NCI-H2107 treated with DMSO at 0.1 percent for 48 hours (cell line): ENCODE data around the gene CHD3.

Experiments
- DNase-seq: peaks from one replicate; lab custom pipeline; 2025; ENCODE audit not compliant: unreplicated experiment; lab: John Stamatoyannopoulos, UW

The CHD3 gene

DNA sequence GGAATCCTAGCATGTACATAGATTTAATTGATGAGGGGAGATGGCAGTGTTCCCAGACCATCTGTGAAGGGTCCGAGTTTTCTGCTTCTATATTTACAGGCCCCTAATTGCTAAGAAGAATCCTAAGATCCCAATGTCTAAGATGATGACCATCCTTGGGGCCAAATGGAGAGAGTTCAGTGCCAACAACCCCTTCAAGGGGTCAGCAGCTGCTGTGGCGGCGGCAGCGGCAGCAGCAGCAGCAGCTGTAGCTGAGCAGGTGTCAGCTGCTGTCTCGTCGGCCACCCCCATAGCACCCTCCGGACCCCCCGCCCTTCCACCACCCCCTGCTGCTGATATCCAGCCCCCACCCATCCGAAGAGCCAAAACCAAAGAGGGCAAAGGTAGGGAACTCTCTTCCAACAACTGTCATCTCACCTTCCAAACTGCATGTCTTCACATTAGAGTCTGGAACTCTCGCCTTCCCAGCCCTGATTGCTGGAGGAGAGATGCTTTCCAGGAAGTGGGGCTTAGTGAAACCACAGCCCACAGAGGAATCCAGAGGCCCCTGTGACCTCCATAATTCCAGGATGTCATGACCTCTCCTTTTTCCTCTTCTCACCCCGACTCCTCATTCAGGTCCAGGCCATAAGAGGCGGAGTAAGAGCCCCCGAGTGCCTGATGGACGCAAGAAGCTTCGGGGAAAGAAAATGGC, 4.7 kb downstream of the CHD3 start:
- DNase-seq, result no peak

DNA sequence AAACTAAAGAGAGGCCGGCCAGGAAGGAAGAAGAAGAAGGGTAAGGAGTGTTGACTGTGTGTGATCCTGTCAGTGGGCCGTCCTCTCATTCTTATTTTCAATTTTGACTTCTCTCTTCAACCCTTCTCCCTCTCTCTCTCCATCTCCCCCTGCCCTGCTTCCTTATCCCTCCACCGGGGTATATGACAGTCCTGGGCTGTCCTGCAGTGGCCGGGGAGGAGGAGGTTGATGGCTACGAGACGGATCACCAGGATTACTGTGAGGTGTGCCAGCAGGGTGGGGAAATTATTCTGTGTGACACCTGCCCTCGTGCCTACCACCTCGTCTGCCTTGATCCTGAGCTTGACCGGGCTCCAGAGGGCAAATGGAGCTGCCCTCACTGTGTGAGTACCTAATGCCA, 5.6 kb downstream of the CHD3 start:
- no peak for DNase-seq

DNA sequence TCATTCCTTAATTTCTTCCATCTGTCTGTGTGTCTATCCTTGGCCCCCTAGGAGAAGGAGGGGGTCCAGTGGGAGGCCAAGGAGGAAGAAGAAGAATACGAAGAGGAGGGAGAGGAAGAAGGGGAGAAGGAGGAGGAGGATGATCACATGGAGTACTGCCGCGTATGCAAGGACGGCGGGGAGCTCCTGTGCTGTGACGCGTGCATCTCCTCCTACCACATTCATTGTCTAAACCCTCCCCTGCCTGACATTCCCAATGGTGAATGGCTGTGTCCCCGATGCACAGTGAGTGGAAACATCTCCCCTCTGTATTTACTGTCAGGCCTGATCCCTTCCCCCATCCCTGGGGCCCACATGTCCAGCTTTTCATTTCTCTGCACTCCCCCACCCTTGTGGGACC, 6.3 kb downstream of the CHD3 start:
- no peak for DNase-seq

DNA sequence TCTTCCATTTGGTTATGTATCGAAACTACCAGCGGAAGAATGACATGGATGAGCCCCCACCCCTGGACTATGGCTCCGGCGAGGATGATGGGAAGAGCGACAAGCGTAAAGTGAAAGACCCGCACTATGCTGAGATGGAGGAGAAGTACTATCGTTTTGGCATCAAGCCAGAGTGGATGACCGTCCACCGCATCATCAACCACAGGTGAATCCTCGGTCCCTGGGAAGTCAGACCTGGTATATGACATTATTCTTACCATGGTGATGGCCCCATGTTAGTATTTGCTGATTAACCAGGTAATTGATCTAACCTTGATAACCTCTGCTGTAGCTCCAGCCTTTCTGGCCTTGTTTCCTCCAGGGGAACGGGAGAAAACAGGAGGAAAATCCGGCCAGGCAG, 8.5 kb downstream of the CHD3 start:
- no peak for DNase-seq

DNA sequence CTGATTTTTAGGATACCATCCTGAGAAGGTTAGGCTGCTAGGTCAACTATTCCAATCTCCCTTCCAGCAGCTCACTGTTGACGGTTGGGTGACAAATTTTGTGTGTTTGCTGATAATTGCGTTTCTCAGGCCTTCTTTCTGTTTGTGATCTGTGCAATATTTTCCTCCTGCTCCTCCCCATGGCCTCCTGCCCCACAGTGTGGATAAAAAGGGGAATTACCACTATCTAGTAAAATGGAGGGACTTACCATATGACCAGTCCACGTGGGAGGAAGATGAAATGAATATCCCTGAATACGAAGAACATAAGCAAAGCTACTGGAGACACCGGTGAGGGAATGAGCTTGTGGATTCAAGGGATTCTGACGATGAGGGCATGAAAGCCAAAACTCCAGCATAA, 9.2 kb downstream of the CHD3 start:
- no peak for DNase-seq

DNA sequence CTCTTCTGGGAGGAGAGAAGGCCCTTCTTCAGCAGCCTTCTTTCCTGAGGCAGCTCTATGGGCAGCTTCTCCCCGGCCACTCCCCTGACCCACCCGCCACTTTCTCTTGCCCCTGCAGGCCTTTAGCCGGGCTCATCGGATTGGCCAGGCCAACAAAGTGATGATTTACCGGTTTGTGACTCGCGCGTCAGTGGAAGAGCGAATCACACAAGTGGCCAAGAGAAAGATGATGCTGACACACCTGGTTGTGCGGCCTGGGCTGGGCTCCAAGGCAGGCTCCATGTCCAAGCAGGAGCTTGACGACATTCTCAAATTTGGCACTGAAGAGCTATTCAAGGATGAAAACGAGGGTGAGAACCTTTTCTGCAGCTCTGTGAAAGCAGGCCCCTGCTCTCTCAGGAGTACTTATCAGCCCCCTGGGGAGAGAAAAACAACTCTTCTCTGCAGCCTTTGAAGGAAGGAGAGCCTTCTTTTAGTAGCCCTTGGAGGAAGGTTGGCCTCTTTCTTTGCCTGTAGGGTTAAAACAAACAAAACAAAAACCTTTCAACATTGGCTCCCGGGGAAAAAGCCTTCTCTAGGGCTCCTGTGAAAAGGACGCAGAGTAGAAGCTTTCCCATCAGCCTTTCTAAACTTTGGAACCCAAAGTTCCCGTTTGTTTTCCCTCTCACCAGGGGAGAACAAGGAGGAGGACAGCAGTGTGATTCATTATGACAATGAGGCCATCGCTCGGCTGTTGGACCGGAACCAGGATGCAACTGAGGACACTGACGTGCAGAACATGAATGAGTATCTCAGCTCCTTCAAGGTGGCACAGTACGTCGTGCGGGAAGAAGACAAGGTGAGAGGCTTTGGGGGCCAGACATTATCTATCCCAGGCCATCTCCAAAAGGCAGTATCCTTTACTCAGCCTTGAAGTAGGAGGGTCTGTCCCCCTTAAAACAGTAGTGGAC, 14.8 kb downstream of the CHD3 start:
- DNase-seq, result no peak

DNA sequence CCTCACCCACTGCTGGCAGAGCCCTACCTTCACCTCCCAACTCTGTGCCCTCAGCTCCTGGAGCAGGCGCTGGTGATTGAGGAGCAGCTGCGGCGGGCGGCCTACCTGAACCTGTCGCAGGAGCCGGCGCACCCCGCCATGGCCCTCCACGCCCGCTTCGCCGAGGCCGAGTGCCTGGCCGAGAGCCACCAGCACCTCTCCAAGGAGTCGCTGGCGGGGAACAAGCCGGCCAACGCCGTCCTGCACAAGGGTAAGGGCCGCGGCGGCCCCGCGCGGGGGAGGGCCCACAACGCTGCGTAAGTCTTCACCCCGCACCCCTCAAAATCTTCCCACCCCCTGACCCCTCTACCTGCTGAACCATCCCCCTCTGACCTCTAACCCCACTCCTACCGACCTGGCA, 20.5 kb downstream of the CHD3 start:
- DNase-seq, result no peak

DNA sequence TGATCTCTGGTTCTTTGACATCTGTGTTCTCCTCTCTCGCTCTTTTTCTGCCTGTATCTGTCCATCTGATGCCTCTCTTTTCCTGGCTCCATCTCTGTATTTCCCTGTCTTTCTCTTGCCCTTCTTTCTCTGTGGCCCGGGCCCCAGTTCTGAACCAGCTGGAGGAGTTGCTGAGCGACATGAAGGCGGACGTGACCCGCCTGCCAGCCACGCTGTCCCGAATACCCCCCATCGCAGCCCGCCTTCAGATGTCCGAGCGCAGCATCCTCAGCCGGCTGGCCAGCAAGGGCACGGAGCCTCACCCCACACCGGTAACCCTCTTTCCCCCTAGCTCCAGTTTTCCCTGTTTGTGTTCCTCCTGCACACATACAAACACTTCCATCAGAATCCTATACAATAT, 21.7 kb downstream of the CHD3 start:
- no peak for DNase-seq

DNA sequence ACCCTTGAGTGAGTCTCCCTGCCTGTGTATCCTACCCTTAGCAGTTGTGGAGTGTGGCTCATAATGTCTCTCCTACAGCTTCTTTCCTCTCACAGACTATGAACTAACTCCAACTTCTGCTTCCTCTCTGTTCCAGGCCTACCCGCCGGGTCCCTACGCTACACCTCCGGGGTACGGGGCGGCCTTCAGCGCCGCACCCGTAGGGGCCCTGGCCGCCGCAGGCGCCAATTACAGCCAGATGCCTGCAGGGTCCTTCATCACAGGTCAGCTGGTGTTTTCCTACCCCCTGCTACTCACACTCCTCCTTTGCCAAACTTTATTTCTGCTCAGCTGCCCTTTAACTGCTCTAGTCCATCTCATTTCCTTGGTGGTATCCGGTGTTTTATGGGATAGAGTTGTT, 22.1 kb downstream of the CHD3 start:
- no peak for DNase-seq

DNA sequence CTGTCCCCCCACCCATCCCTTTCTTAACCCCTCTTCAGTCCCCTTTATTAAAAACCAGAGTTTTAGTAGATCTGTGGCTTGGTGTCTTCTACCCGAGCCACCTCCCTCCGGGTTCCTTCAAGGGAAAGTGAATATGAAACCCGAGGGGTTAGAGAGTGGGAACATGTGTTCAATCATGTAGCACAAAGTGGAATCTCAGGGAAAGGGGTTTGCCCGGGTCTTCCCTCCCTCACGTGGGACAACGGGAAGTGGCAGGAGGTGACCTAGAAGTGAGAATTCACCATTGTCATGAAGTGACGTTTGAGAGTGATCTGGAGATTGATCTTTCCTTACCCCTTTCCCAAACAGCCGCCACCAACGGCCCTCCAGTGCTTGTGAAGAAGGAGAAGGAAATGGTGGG, 22.5 kb downstream of the CHD3 start:
- no peak for DNase-seq

DNA sequence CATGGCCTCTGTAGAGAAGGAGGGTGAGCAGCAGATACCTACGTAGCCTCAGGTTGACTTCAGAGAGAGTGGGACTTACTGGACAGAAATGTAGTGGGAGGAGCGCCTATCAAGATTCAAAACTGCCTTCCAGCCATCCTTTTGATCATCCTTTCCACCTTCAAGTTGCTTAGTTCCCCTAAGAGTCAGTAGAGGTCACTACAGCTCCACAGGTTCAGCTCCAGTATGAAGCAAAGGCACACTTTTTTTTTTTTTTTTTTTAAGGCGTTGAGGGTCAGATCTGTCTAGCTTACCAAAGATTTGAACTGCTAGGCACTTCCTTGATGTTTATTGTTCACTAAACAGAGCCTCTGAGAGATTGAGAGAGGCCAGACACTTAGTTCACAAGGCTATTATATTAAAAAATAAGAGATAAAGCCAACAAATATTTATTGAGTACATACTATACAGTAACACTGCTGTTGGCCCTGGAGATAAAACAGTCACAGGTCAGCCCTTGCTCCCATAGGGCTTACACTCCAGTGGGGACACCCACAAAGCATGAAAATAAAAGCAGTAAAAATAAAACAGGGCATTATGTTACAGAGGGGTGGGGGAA, 24.4 kb downstream of the CHD3 start:
- peak; percentile 16 for DNase-seq

DNA sequence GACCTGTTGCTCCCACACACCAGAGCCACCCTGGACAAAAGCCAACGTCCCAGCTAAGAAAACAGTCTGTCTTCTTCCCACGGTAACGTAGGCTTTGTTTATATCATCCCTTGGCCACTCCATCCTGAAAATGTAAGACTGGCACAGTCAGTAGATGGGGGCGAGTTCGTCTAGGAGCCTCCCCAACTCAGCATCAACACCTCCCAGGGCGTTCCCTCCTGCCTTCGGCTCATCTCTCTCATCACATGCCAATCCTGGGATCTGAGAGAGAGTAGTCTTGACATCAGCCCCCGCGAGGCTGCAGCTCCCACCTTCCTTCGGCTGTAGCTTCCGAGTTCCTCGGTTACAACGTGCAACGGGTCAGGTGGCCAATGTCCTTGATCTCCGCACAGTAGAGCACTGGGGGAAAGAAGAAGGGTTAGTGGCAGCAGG, 26.6 kb downstream of the CHD3 start:
- no peak for DNase-seq

DNA sequence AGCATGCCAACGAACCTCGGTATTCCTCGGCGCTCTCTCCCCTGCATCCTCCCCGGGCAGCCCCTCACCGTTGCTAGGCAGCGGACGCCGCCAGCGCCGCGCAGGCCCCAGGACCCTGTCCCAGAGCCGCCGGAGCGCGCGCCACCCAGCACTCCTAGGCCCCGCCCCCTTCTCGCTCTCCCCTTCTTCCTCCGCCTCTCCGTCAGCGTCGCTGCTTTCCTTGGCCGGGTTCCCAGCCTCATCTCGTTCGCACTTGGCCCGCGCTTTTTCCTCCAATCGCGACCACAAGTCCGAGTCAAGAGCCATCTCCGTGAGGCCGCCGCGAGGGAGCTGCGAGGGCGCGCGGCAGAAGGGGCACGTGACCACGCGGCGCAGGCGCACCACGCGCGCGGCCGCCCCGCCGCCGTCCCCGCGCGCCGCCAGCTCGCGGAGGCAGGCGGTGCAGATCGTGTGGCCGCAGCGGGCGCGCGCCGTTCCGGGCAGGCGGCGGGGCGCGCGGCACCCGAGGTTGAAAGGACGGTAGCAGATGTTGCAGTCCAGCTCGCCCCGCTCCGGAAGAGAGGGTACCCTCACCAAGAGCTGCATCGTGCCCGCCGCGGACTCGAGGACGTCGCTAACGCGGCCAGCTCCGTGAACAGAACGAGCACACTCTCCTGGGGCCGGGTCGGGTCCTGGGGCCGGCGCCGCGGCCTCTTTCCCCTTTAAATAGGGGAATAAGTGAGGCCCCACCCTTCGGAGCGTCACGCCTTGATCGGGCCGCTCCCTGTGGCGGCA, 27.2 kb downstream of the CHD3 start, which contains the start of gene RNF227:
Gene RNF227 (minus strand): TSS at position 679 of the 774 bp plus-strand sequence. CDS start 94 bp downstream, at position 585.
- DNase-seq, result peak; percentile 87

DNA sequence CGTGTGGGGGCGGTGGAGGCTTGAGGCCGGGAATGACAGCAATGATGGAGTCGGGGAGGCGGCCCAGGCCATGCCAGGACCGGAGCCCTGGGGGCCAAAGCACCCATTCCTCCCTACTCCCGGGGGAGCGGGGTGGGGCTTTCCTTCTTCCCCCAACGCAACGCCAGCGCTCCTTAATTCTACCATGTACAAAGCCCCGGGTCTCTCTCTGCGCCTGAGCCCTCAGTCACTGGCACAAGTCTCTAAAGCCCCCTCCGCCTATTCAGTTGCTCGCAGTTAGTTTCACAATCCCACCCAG, 27.7 kb downstream of the CHD3 start:
- DNase-seq, result no peak

DNA sequence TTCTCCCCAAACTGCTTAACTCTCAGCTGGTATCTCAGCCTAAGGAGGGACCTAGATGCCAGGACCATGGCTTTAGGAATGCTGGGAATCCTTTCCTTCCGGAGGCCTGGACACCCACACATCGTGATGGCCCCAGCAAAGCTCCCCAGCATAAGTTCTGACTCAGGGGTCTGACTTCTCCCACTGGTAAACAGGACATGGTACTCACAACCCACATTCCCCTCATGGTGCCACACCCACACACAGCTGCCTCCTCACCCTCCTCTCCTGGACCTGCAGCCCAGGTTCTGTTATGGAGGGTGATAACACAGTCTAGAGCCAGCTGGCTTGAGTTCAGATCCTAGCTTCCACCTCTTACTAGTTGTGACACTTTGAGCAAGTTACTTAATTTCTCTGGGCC, 28.2 kb downstream of the CHD3 start:
- DNase-seq, result no peak

DNA sequence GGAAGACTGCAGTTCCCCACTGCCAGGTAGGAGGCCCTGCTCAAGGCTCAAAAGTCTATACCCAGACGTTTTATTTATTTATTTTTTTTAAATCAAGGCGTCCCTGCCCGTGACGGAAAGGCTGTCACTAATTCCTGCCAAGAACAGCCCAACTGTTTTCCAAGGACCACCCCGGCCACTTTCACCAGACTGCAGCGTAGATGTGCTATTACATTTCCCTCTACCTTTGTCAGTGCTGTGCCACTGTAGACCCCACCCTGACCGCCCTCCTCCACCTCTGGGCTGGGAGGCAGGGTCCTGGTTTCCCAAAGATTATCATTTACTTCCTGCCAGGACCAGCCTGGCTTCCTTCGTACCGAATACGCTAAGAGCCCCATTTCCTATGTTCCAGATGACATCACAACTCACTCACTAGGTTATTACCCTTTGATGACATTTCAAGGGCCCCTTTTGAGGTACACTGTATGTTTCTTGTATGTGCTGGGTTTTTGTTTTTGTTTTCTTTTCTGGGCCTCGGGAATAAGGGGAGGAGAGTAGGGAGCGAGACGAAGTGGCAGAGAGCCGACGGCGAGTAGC, 33.8 kb downstream of the CHD3 start:
- no peak for DNase-seq

DNA sequence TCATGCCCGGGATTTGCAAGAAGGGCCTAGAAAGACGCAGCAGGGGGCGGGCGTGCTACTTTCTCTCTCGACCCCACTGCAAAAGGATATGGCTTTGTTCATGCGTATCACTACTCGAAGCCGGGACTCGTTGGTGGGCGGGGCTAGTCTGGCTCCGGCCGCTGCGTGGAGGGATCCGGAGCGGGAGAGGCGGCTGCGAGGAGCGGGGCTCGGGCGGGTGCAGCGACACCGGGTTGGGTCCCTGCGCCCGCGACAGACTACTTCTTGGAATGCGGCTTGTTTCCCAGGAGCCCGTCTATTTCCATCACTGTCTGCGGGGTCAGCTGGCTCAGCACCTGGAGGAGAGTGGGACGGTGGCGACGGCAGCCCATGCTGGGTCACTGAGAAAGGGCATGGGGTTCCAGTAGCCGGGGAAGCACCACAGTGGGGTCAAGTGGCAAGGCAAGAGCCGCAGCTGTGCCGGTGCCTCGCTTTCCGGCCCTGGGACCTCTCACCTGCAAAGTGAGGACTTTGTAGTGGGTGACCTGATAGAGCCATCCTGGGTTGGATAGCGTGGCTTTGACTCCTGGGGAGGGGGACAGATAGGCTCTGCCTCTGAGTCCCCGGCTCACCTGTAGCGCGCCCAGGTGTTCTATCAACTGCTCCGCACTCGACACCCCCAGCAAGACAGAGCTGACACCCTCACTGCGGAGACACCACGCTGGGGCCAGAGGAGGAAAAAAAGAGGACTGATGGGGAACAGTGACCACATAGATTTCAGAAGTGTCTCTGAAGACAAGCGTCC, 34.4 kb downstream of the CHD3 start:
- DNase-seq, result no peak

DNA sequence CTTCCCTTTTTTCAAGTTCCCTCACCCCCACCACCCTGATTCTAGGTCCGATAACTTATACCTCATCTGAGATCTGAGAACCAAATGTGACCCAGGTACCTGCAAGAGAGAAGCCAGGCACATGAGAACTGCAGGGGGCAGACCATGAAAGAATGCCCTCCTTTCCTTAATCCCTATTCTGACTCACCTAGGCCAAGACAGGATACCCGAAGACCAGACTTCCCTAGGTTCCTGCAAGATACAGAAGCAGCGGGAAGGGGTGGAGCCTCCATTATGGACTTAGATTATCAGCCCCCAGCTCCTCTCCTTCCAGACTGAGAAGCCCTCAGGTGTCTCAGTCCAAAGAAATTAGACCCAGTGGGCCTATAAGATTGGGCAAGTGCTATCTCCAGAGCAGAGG, 39.0 kb downstream of the CHD3 start:
- no peak for DNase-seq

DNA sequence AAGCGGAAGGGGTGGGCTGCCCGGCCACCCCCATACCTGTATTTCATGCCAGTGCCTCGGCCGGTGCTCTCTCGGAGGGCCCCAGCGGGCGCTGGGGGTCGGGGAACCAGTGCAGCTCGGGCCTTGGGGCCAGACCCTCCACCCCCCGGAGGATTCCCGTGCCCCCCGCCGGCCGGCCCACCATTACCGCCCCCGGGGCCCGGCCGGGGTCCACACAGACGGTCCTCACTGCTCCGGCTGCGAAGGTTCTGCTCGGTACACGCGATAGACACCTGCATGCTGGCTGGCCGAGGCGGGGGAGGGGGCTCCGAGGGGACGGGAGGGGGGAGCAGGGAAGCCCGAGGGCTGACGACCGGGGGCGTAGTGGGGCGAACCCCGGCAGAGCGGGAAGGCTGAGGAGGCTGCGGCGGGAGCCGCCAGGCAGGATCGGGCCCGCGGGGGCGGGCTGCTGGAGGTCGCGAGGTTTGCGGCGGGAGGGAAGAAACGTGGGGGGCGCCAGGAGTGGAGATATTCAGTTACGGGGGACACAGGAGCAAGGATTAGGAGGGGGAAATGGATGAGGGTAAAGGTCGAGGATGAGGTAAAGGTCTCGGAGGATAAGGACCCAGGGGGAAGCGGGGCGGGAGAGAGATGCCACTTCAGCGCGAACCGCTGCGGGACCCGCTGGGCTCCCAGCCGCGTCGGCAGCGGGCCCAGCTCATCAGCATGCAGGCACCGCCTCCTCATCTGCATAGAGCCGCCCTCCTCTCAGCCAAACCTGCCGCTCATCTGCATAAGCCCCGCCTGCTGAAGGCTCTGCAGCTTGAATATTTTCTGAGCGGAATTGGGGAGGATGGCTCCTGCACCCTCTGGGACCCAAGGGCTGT, 40.8 kb downstream of the CHD3 start, which contains the start of gene KCNAB3:
Gene KCNAB3 (minus strand): TSS at position 699 of the 866 bp plus-strand sequence. CDS start 421 bp downstream, at position 278.
- no peak for DNase-seq
